ENCODE results near the gene HYI. TPM values are rescaled to one million over a fixed set of nuclear protein-coding genes. Genes with fewer than 3 reads are reported as not detected.
"Not testable (repeated sequence)": the region's sequence is repeated elsewhere in the genome, so short reads cannot be mapped to it uniquely, and the experiment has no call there.

The HYI gene, protein sequence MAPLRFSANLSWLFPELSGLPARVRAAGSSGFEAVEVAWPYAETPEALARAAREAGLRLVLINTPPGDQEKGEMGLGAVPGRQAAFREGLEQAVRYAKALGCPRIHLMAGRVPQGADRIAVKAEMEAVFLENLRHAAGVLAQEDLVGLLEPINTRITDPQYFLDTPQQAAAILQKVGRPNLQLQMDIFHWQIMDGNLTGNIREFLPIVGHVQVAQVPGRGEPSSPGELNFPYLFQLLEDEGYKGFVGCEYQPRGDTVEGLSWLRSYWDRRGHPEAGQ
- polyA plus RNA-seq (2014; cell fraction: cytosol; rRNA removed) = 4.0 and 6.6 TPM in 2 replicates
- polyA plus RNA-seq (2014; cell fraction: nucleus; rRNA removed) = 7.3 and 7.8 TPM in 2 replicates

GRCh38 chr1:43453442-43454269 lies at the start of gene HYI:
HYI (minus strand) TSS chr1:43453931; CDS start chr1:43453793, 138 bp downstream.
- DNase-seq (ENCODE audit: low spot score) = peak; percentile 73

- not testable (repeated sequence) for DNase-seq (ENCODE audit: low spot score)
Measured at GRCh38 chr1:43501806-43502205, 48.1 kb upstream of the HYI start.

DNA sequence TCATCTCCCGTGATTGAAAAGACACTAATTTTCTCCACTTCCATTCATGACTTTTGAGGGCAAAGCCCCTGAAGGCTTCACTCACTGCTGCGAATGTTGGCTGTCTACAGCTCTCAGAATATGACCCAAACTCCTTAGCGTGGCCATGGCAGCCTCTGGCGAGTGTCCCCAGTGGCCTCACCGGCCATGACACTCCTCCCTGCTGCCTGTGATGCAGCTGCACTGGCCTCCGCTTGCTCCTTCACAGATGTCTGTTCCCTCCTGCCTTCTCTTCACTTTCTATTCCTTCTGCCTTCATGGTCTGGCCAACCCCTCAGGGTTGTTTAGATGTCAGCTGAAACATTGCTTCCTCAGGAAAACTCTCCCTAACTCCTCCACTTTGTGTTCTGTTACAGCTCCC lies 46.2 kb upstream of the HYI start:
- DNase-seq (ENCODE audit: low spot score) = peak; percentile 45

- DNase-seq (ENCODE audit: low spot score) = no peak
Measured at GRCh38 chr1:43495204-43495603, 41.5 kb upstream of the HYI start.

- DNase-seq (ENCODE audit: low spot score) = no peak
Measured at GRCh38 chr1:43493661-43494450, 40.1 kb upstream of the HYI start.

DNA sequence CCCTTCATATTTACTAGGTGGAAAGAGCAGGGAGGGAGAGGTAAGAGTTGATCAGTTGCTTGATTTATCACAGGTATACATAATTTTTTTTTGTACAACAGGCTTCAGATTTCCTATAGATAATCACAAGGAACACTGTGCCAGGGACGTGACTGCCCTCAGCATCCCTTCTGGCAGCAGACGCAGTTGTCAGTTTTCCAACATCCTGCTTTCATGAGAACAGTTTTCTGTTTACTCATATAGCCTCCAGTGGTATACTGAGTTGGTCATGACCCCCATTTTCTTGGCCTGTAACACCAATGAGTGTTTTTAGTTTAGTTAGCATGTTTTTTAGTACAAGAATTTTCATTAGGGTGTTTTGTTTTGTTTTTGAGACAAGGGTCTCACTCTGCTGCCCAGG lies 39.1 kb upstream of the HYI start:
- DNase-seq (ENCODE audit: low spot score) = no peak

DNA sequence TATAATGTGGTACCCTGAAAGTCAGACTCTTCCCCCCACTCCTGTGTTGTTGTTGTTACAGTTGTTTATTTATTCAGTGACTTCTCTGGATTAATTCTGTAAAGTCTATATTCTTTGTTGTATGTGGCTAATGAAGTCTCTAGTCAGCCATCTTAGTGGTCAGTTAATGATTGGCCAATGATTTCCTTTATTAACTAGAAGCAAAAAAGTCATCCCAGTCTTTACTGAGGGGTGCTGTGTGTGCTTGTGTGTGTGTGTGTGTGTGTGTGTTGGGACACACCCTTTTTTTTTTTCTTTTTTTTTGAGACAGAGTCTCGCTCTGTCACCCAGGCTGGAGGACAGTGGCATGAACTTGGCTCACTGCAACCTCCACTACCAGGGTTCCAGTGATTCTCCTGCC lies 37.3 kb upstream of the HYI start:
- no peak for DNase-seq (ENCODE audit: low spot score)

DNA sequence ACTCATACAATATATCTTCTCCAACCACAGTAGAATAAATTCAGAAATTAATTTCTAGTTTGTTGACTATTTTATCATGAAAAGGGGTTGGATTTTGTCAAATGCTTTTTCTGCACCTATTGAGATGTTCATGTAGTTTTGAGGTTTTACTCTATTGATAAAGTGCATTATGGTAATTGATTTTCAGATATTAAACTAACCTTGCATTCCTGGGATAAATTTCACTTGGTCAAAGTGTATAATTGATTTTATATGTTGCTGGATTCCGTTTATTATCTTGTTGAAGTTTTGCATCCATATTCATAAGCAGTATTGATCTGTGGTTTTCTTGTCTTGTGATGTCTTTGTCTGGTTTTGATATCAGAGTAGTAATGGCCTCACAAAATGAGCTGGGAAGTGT lies 34.4 kb upstream of the HYI start:
- DNase-seq (ENCODE audit: low spot score) = no peak

- DNase-seq (ENCODE audit: low spot score) = no peak
Measured at GRCh38 chr1:43484367-43484766, 30.6 kb upstream of the HYI start.

- no peak for DNase-seq (ENCODE audit: low spot score)
Measured at GRCh38 chr1:43482215-43482614, 28.5 kb upstream of the HYI start.

GRCh38 chr1:43481491-43481890 lies 27.8 kb upstream of the HYI start:
- no peak for DNase-seq (ENCODE audit: low spot score)

DNA sequence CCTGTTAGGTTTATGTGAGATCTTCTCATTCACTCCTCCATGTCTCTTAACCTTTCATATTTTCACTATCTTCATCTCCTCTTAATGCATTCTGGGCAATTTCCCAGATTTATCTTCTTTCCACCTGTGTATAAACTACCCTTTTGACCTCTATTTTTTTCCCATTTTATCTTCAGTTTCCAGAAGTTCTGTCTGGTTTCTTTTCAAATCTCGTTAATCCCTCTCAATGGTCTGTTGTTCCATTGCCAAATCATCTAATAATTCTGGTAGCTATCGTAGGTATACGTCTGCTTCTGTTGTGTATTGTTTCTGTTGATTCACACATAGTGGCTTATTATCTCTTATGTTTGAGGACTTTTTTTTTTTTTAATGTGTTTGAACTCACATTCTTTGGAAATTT lies 25.7 kb upstream of the HYI start:
- DNase-seq (ENCODE audit: low spot score) = no peak

DNA sequence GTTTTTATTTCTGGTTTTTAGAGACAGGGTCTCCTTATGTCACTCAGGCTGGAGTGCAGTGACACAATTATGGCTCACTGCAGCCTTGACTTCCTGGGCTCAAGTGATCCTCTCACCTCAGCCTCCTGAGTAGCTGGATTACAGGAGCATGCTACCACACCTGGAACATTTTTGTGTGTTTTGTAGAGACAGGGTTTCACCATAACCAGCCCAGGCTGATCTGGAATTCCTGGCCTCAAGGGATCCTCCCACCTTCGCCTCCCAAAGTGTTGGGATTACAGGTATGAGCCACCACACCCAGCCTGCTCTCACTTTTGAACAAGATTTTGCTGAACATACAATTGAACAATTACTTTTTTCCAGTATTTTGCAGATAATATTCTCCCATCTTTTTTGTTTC lies 24.0 kb upstream of the HYI start:
- no peak for DNase-seq (ENCODE audit: low spot score)

- DNase-seq (ENCODE audit: low spot score) = not testable (repeated sequence)
Measured at GRCh38 chr1:43475611-43476401, 22.1 kb upstream of the HYI start.

GRCh38 chr1:43473463-43473862 lies 19.7 kb upstream of the HYI start:
- no peak for DNase-seq (ENCODE audit: low spot score)

- DNase-seq (ENCODE audit: low spot score) = not testable (repeated sequence)
Measured at GRCh38 chr1:43472463-43473151, 18.9 kb upstream of the HYI start.

DNA sequence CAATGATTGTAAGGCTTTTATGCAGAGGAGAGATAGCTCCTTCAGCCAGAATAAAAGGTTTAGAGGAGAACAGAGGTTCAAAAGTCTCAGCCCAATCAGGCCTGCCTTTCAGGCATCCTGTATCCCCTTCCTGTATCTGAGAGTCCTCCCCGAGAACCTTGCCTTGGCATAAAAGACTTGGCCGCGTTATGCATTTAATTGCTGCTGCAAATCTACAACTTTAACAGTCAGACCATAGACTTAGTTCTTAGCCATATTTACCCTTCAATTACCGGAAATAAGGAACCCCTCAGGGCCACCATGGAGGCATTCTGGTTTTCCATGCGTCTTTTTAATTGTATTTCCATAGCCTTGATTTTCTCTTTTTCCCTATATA lies 18.3 kb upstream of the HYI start:
- no peak for DNase-seq (ENCODE audit: low spot score)

- DNase-seq (ENCODE audit: low spot score) = no peak
Measured at GRCh38 chr1:43469932-43470331, 16.2 kb upstream of the HYI start.

DNA sequence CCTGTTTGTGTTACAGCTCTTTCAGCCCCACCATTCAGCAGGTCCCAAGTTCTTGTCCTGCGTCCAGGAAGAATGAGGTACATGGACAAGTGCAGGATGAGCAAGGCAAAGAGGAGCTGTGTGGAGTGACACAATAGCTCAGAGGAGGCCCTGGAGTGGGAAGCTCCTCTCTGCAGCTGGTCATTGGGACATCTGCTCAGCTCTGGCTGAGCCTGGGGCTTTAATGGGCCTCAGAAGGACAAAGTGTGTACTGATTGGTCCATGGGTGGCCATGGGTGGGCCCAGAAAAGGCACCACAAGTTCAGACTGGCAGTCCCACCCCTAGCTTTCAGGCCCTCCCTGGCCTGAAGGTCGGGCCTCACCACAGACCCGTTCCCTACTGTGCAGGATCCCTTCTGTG lies 14.7 kb upstream of the HYI start:
- no peak for DNase-seq (ENCODE audit: low spot score)

DNA sequence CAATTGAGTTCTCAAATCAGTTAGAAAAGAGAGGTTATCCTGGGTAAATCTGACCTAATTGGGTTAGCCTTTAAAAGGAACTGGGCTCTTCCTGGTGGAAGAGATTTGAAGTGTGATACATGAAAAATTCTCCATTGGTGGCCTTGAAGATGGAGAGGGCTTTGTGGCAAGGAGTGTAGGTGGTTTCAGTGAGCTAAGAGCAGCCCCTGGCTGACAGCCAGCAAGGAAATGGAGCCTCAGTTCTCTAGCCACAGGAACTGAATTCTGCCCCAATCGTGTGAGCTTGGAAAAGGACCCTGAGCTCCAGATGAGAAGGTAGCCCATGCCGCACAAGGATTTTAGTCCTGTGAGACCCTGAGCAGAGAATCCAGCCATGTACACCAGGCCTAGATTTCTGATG lies 12.7 kb upstream of the HYI start:
- peak; percentile 36 for DNase-seq (ENCODE audit: low spot score)

All from SK-N-DZ (cell line).